Measurements from ENCODE around the gene BANK1. TPM values are rescaled to one million over a fixed set of nuclear protein-coding genes. Genes with fewer than 3 reads are reported as not detected.
A peak's percentile ranks its signal among the peaks of the same experiment; 100 is the strongest.

BANK1 gene
- total RNA-seq, 4 donors from 2014 or later = 0.34 to 2.1 (median 0.89) TPM

GRCh38 chr4:101981756-101982155 lies 191.2 kb downstream of the BANK1 start:
- Histone ChIP-seq H3K4me3 (no peak overlapping the region), H3K4me1 (peaks cover 10% of the 10 kb centered on the region), H3K36me3 (no peaks in the 10 kb centered on the region), H3K27ac (no peak overlapping the region), H3K9me3 (peaks cover 2% of the 10 kb centered on the region), H3K27me3 (no peaks in the 10 kb centered on the region)
- 29% methylated on average over 1 of the region's 1 CpG for WGBS
- TF ChIP-seq POLR2A (IDR thresholded peaks at IDR 0.05) = no peak
- peak in 1 of 3 donors; percentile 15 for TF ChIP-seq POLR2AphosphoS5 (IDR thresholded peaks at IDR 0.05)
- no peak for DNase-seq (ENCODE audit: low spot score in 2 of 2)

GRCh38 chr4:101983835-101984234 lies 193.3 kb downstream of the BANK1 start:
- WGBS = 83% methylated on average over 1 of the region's 1 CpG
- no peak overlapping the region for H3K4me3 ChIP-seq

GRCh38 chr4:101987623-101988243 lies 197.2 kb downstream of the BANK1 start:
- WGBS = 90% methylated on average over 5 of the region's 5 CpGs
- Histone ChIP-seq H3K36me3 (no peaks in the 10 kb centered on the region), H3K4me3 (no peak overlapping the region), H3K27ac (no peak overlapping the region), H3K9me3 (peaks cover 2% of the 10 kb centered on the region), H3K4me1 (peaks cover 3% of the 10 kb centered on the region), H3K27me3 (no peaks in the 10 kb centered on the region)
- TF ChIP-seq POLR2AphosphoS5 (IDR thresholded peaks at IDR 0.05) (no peak), EP300 (IDR thresholded peaks at IDR 0.05) (no peak), POLR2A (IDR thresholded peaks at IDR 0.05) (no peak), CTCF (IDR thresholded peaks at IDR 0.05) (no peak)
- no peak for DNase-seq (ENCODE audit: low spot score in 2 of 2)

More at GRCh38 chr4:101983835-101984234, 193.3 kb downstream of the BANK1 start:
- H3K27me3 ChIP-seq = no peaks in the 10 kb centered on the region
- peaks cover 10% of the 10 kb centered on the region for H3K4me1 ChIP-seq
- TF ChIP-seq EP300 (IDR thresholded peaks at IDR 0.05) = no peak
- no peak for TF ChIP-seq POLR2AphosphoS5 (IDR thresholded peaks at IDR 0.05)
- no peak for TF ChIP-seq POLR2A (IDR thresholded peaks at IDR 0.05)
- no peak for TF ChIP-seq CTCF (IDR thresholded peaks at IDR 0.05)
- no peaks in the 10 kb centered on the region for H3K36me3 ChIP-seq
- peaks cover 2% of the 10 kb centered on the region for H3K9me3 ChIP-seq
- no peak overlapping the region for H3K27ac ChIP-seq
- no peak for DNase-seq (ENCODE audit: low spot score in 2 of 2)

- H3K9me3 ChIP-seq = peaks cover 2% of the 10 kb centered on the region
- no peak for DNase-seq (ENCODE audit: low spot score in 2 of 2)
- no peak overlapping the region for H3K4me3 ChIP-seq
- TF ChIP-seq POLR2AphosphoS5 (IDR thresholded peaks at IDR 0.05) (no peak), POLR2A (IDR thresholded peaks at IDR 0.05) (no peak), CTCF (IDR thresholded peaks at IDR 0.05) (no peak), EP300 (IDR thresholded peaks at IDR 0.05) (no peak)
- peaks cover 21% of the 10 kb centered on the region for H3K4me1 ChIP-seq
- no peaks in the 10 kb centered on the region for H3K36me3 ChIP-seq
- no peaks in the 10 kb centered on the region for H3K27me3 ChIP-seq
- no peak overlapping the region for H3K27ac ChIP-seq
- 85% methylated on average over 3 of the region's 3 CpGs for WGBS
Observed at GRCh38 chr4:101989551-101989950, 199.0 kb downstream of the BANK1 start.

GRCh38 chr4:101992446-101992845 lies 201.9 kb downstream of the BANK1 start:
- peaks cover 22% of the 10 kb centered on the region for H3K4me1 ChIP-seq
- H3K27ac ChIP-seq = no peak overlapping the region
- H3K27me3 ChIP-seq = no peaks in the 10 kb centered on the region
- TF ChIP-seq CTCF (IDR thresholded peaks at IDR 0.05) (no peak), EP300 (IDR thresholded peaks at IDR 0.05) (no peak), POLR2AphosphoS5 (IDR thresholded peaks at IDR 0.05) (no peak), POLR2A (IDR thresholded peaks at IDR 0.05) (no peak)
- 68% methylated on average over 2 of the region's 2 CpGs for WGBS
- H3K4me3 ChIP-seq = no peak overlapping the region
- no peak for DNase-seq (ENCODE audit: low spot score in 2 of 2)
- H3K9me3 ChIP-seq = no peaks in the 10 kb centered on the region
- H3K36me3 ChIP-seq = no peaks in the 10 kb centered on the region
